Activated CD8-positive, alpha-beta T cell treated with anti-CD3 and anti-CD28 coated beads for 36 hours (primary cell): ENCODE measurements around the gene TRIM45. TPM values are rescaled to one million over a fixed set of nuclear protein-coding genes. Genes with fewer than 3 reads are reported as not detected.

Experiments
- ATAC-seq: fragments of 200-7000 bp; cut with Tn5 transposase; one replicate; pipeline ENCODE4 v1.10.0; 2021; ENCODE audit warnings: mild to moderate bottlenecking, moderate library complexity
- CTCF ChIA-PET: fragments of 350-600 bp; sonication (Branson Sonifier 250); formaldehyde crosslinking; loops from one replicate; lab custom pipeline; 2021; ENCODE audit warnings: antibody characterized with exemption; lab: Charles Lee
- POLR2A ChIA-PET: fragments of 350-600 bp; sonication (Branson Sonifier 250); formaldehyde crosslinking; loops from one replicate; lab custom pipeline; 2021; ENCODE audit warnings: antibody characterized with exemption; lab: Charles Lee
- DNase-seq: peaks from one replicate; pipeline ENCODE4 v3.0.0-alpha.2; 2020
- H3K27ac Mint-ChIP-seq: one replicate; pipeline ENCODE4 v1.8.0; 2021; ENCODE audit warnings: mild to moderate bottlenecking, mixed read lengths
- H3K27me3 Mint-ChIP-seq: one replicate; pipeline ENCODE4 v1.8.0; 2021; ENCODE audit warnings: mixed read lengths
- H3K36me3 Mint-ChIP-seq: one replicate; pipeline ENCODE4 v1.8.0; 2021; ENCODE audit warnings: low read depth, mixed read lengths
- H3K4me1 Mint-ChIP-seq: one replicate; pipeline ENCODE4 v1.8.0; 2021; ENCODE audit warnings: low read depth, mixed read lengths
- H3K4me3 Mint-ChIP-seq: one replicate; pipeline ENCODE4 v1.8.0; 2021; ENCODE audit warnings: mild to moderate bottlenecking, moderate library complexity, mixed read lengths
- H3K9me3 Mint-ChIP-seq: one replicate; pipeline ENCODE4 v1.8.0; 2021; ENCODE audit warnings: mixed read lengths
- CTCF ChIP-seq: fragments of 200-600 bp; IDR thresholded peaks from one replicate; pipeline ENCODE4 v1.8.0; 2022; ENCODE audit warnings: antibody characterized with exemption, mild to moderate bottlenecking
- intact Hi-C: fragments of 100-400 bp; cut with micrococcal nuclease; formaldehyde crosslinking; loops from one replicate; pipeline ENCODE4 v1.10.0; 2022
- total RNA-seq, 2 experiments: library from RNA; stranded (reverse); gene quantifications; one replicate each; pipeline ENCODE4 v1.2.3, GENCODE V29; 2021

The TRIM45 gene
- total RNA-seq, 2 experiments from 2014 or later, result 0.27 TPM

- ATAC-seq (no peak), DNase-seq (no peak)
- intact Hi-C loops, result no loop called here
- H3K27me3 Mint-ChIP-seq, result peaks cover 6% of the 10 kb centered on the region
- POLR2A ChIA-PET, result interaction anchor here (0.6 to 0.7 kb wide), 2 partner anchors 56 to 87 kb away, joined by 3 read pairs; partner anchors contain the start of gene TTF2
- H3K4me1 Mint-ChIP-seq, result no peaks in the 10 kb centered on the region
- H3K36me3 Mint-ChIP-seq, result no peaks in the 10 kb centered on the region
- no peak for TF ChIP-seq CTCF
- CTCF ChIA-PET, result interaction anchor here (1.7 to 6.1 kb wide), 2 partner anchors 13 to 443 kb away, joined by 3 to 41 read pairs; no protein-coding TSS in a partner anchor
- no peaks in the 10 kb centered on the region for H3K9me3 Mint-ChIP-seq
- H3K4me3 Mint-ChIP-seq, result no peak overlapping the region
- H3K27ac Mint-ChIP-seq, result no peak overlapping the region
Measured at GRCh38 chr1:117116090-117116783, 5.3 kb downstream of the TRIM45 start.

- Mint-ChIP-seq H3K9me3 (no peaks in the 10 kb centered on the region), H3K27ac (no peak overlapping the region), H3K36me3 (no peaks in the 10 kb centered on the region), H3K4me1 (peaks cover 3% of the 10 kb centered on the region), H3K4me3 (no peak overlapping the region), H3K27me3 (no peaks in the 10 kb centered on the region)
- CTCF ChIA-PET, result interaction anchor here (1.6 to 6.1 kb wide), 3 partner anchors 8 to 442 kb away, joined by 3 to 41 read pairs (median 4); no protein-coding TSS in a partner anchor
- POLR2A ChIA-PET, result no interaction called here
- no peak for DNase-seq
- intact Hi-C loops, result no loop called here
- no peak for TF ChIP-seq CTCF
- no peak for ATAC-seq
Measured at GRCh38 chr1:117114877-117115276, 6.7 kb downstream of the TRIM45 start.

GRCh38 chr1:117113199-117113598 is 8.3 kb downstream of the TRIM45 start:
- no peak for TF ChIP-seq CTCF
- Mint-ChIP-seq H3K36me3 (peaks cover 1% of the 10 kb centered on the region), H3K27ac (no peak overlapping the region), H3K4me1 (peaks cover 11% of the 10 kb centered on the region), H3K4me3 (no peak overlapping the region), H3K9me3 (no peaks in the 10 kb centered on the region), H3K27me3 (no peaks in the 10 kb centered on the region)
- DNase-seq (no peak), ATAC-seq (no peak)
- intact Hi-C loops, result no loop called here
- CTCF ChIA-PET, result interaction anchor here (1.6 kb wide), 1 partner anchor 9 kb away, joined by 4 read pairs; no protein-coding TSS in a partner anchor
- POLR2A ChIA-PET, result interaction anchor here (1.1 kb wide), 1 partner anchor 12 kb away, joined by 3 read pairs; no protein-coding TSS in a partner anchor

- no peak overlapping the region for H3K27ac Mint-ChIP-seq
- ChIA-PET CTCF (interaction anchor here (1.0 to 1.4 kb wide), 2 partner anchors 17 to 19 kb away, joined by 4 read pairs; no protein-coding TSS in a partner anchor), POLR2A (interaction anchor here (1.1 to 1.2 kb wide), 2 partner anchors 13 to 47 kb away, joined by 3 read pairs; no protein-coding TSS in a partner anchor)
- peaks cover 11% of the 10 kb centered on the region for H3K4me1 Mint-ChIP-seq
- no peaks in the 10 kb centered on the region for H3K9me3 Mint-ChIP-seq
- H3K36me3 Mint-ChIP-seq, result peaks cover 6% of the 10 kb centered on the region
- no peaks in the 10 kb centered on the region for H3K27me3 Mint-ChIP-seq
- H3K4me3 Mint-ChIP-seq, result no peak overlapping the region
- no peak for ATAC-seq
- TF ChIP-seq CTCF, result no peak
- no peak for DNase-seq
- intact Hi-C loops, result no loop called here
Measured at GRCh38 chr1:117112047-117112717, 9.4 kb downstream of the TRIM45 start.
